ENCODE measurements around the gene SOX1.

GRCh38 chr13:112063807-112064206 is 3.1 kb upstream of the SOX1 start:
- no peak for TF ChIP-seq RBM39 (optimal IDR thresholded peaks at IDR 0.05; ENCODE audit: low read depth, low read length)
- no peak for TF ChIP-seq LCOR (CRISPR knock-in tag; IDR thresholded peaks at IDR 0.05)
- TF ChIP-seq KDM1A (IDR thresholded peaks at IDR 0.05): no peak
- no peak for TF ChIP-seq EP300 (IDR thresholded peaks at IDR 0.05; ENCODE audit: low read length)

Data from K562 (cell line).